Small intestine (tissue), 7 donors: ENCODE data around the gene SLC38A5. TPM values are rescaled to one million over a fixed set of nuclear protein-coding genes. Genes with fewer than 3 reads are reported as not detected.

ENCODE experiments used
- DNase-seq, 2 donors: peaks; one replicate each; pipeline versions ENCODE4 v3.0.0 to v3.0.0-alpha.2; 2013
- FAIRE-seq: peaks from 2 replicates; lab custom pipeline; 2012; peaks lifted over from hg19 to GRCh38; lab: Jason Lieb, UNC
- H3K27ac ChIP-seq, 3 donors: one replicate each; pipeline ENCODE4 v1.5.1; 2013; ENCODE audit warnings: low read length in 2 of 3, mild to moderate bottlenecking in 2 of 3, control low read depth in 1 of 3, inconsistent platforms in 1 of 3, low read depth in 1 of 3, moderate library complexity in 1 of 3
- H3K27me3 ChIP-seq, 3 donors: one replicate each; pipeline ENCODE4 v1.6.1; 2013; ENCODE audit warnings: low read length in 3 of 3, inconsistent platforms in 1 of 3; ENCODE audit not compliant: control insufficient read depth in 3 of 3, insufficient read depth in 3 of 3
- H3K36me3 ChIP-seq, 3 donors: one replicate each; pipeline ENCODE4 v1.6.1; 2013; ENCODE audit warnings: low read length in 3 of 3, inconsistent platforms in 1 of 3, low read depth in 1 of 3, mild to moderate bottlenecking in 1 of 3, moderate library complexity in 1 of 3; ENCODE audit not compliant: control insufficient read depth in 3 of 3, insufficient read depth in 2 of 3
- H3K4me1 ChIP-seq, 3 donors: one replicate each; pipeline ENCODE4 v1.6.1; 2013; ENCODE audit warnings: low read length in 2 of 3, inconsistent platforms in 1 of 3, low read depth in 1 of 3, mild to moderate bottlenecking in 1 of 3, moderate library complexity in 1 of 3; ENCODE audit not compliant: control insufficient read depth in 3 of 3, insufficient read depth in 2 of 3
- H3K4me3 ChIP-seq, 3 donors: one replicate each; pipeline ENCODE4 v1.5.1; 2013; ENCODE audit warnings: low read length in 3 of 3, control low read depth in 1 of 3, inconsistent platforms in 1 of 3, low read depth in 1 of 3, mild to moderate bottlenecking in 1 of 3, moderate library complexity in 1 of 3
- H3K9me3 ChIP-seq, 2 donors: one replicate each; pipeline ENCODE4 v1.6.1; 2013; ENCODE audit warnings: low read depth in 1 of 2, low read length in 1 of 2; ENCODE audit not compliant: control insufficient read depth in 2 of 2, insufficient read depth in 1 of 2
- WGBS, 3 donors: extraction: QIAGEN DNeasy Blood & Tissue Kit; methylation state at CpG; one replicate each; pipeline ENCODE4 v1.1.7; 2013; 5-methylcytosine and 5-hydroxymethylcytosine counted together
- polyA plus RNA-seq, 4 donors: library from polyadenylated mRNA; stranded (reverse) in 3 of 4; unstranded in 1 of 4; fragments of 200-250 nt in 3 of 4; fragments of 120-200 nt in 1 of 4; gene quantifications; one replicate each; pipeline versions ENCODE4 v1.2.1 to v1.2.3, GENCODE V29; 2013
- donor health status: healthy with polysubstance abuse.
- donor health status: control.
- donor health status: control.
- donor health status: Bipolar disorder and iron deficiency.
- donor health status: healthy.

Gene SLC38A5
- polyA plus RNA-seq, 4 donors, result 2.0 to 77.7 (median 32.6) TPM

- Histone ChIP-seq H3K9me3 (no peaks in the 10 kb centered on the region), H3K27me3 (no peaks in the 10 kb centered on the region), H3K4me3 (no peak overlapping the region), H3K36me3 (peaks cover 0 to 21% (median 2%) of the 10 kb centered on the region in 3 donors), H3K4me1 (no peaks in the 10 kb centered on the region), H3K27ac (no peak overlapping the region)
- FAIRE-seq, result no peak
- 90 to 95% (median 94%) methylated on average over 17 to 19 of the region's 19 CpGs for WGBS, 3 donors
- DNase-seq, result no peak
These were observed 8.1 kb upstream of the SLC38A5 start for GRCh38 chrX:48477960-48478755.

GRCh38 chrX:48476919-48477318 lies 6.9 kb upstream of the SLC38A5 start:
- H3K27me3 ChIP-seq, result no peaks in the 10 kb centered on the region
- peaks cover 0 to 13% (median 2%) of the 10 kb centered on the region in 3 donors for H3K36me3 ChIP-seq
- no peaks in the 10 kb centered on the region for H3K4me1 ChIP-seq
- DNase-seq (no peak), FAIRE-seq (no peak)
- 52 to 74% (median 67%) methylated on average over 4 of the region's 4 CpGs for WGBS, 3 donors
- no peaks in the 10 kb centered on the region for H3K9me3 ChIP-seq
- H3K27ac ChIP-seq, result peak overlapping the region in 1 of 3 donors; percentile 95
- H3K4me3 ChIP-seq, result peak overlapping the region in 2 of 3 donors; percentile 63 to 83

- peak within 1 kb of the TSS; percentile 42 to 95 (median 61) for H3K27ac ChIP-seq
- no peaks in the 10 kb centered on the region for H3K4me1 ChIP-seq
- FAIRE-seq (peak; percentile 71), DNase-seq (peak; percentile 88 to 91)
- H3K36me3 ChIP-seq, result peaks cover 0 to 4% (median 2%) of the 10 kb centered on the region in 3 donors
- no peaks in the 10 kb centered on the region for H3K27me3 ChIP-seq
- WGBS, 3 donors, result 0 to 39% (median 7%) methylated on average over 52 to 75 of the region's 75 CpGs
- H3K4me3 ChIP-seq, result peak within 1 kb of the TSS; percentile 54 to 83 (median 63)
- no peaks in the 10 kb centered on the region for H3K9me3 ChIP-seq
These were observed 5.9 kb upstream of the SLC38A5 start, which contains the start of gene FTSJ1 for GRCh38 chrX:48475774-48476577. FTSJ1 (plus strand) TSS chrX:48476199; CDS start chrX:48478048, 1,849 bp downstream.

- H3K27me3 ChIP-seq, result no peaks in the 10 kb centered on the region
- peak overlapping the region in 2 of 3 donors; percentile 61 to 95 for H3K27ac ChIP-seq
- 3 to 26% (median 11%) methylated on average over 5 of the region's 5 CpGs for WGBS, 3 donors
- FAIRE-seq (no peak), DNase-seq (peak in 1 of 2 donors; percentile 27)
- H3K36me3 ChIP-seq, result peaks cover 0 to 4% (median 2%) of the 10 kb centered on the region in 3 donors
- H3K9me3 ChIP-seq, result no peaks in the 10 kb centered on the region
- H3K4me3 ChIP-seq, result peak overlapping the region in 2 of 3 donors; percentile 41 to 83
- H3K4me1 ChIP-seq, result peaks cover 0 to 4% (median 0%) of the 10 kb centered on the region in 3 donors
These were observed 5.2 kb upstream of the SLC38A5 start for GRCh38 chrX:48475296-48475695.

- Histone ChIP-seq H3K27me3 (no peaks in the 10 kb centered on the region), H3K36me3 (peaks cover 0 to 4% (median 2%) of the 10 kb centered on the region in 3 donors), H3K9me3 (no peaks in the 10 kb centered on the region), H3K4me1 (peaks cover 0 to 10% (median 0%) of the 10 kb centered on the region in 3 donors), H3K27ac (no peak overlapping the region), H3K4me3 (no peak overlapping the region)
- FAIRE-seq (no peak), DNase-seq (no peak)
- 62 to 82% (median 73%) methylated on average over 6 of the region's 6 CpGs for WGBS, 3 donors
These were observed 4.5 kb upstream of the SLC38A5 start for GRCh38 chrX:48474581-48474980.

GRCh38 chrX:48474127-48474526 lies 4.1 kb upstream of the SLC38A5 start:
- H3K27ac ChIP-seq, result no peak overlapping the region
- H3K27me3 ChIP-seq, result no peaks in the 10 kb centered on the region
- DNase-seq (no peak), FAIRE-seq (no peak)
- peaks cover 0 to 10% (median 0%) of the 10 kb centered on the region in 3 donors for H3K4me1 ChIP-seq
- 74 to 77% (median 74%) methylated on average over 9 to 10 of the region's 10 CpGs for WGBS, 3 donors
- no peaks in the 10 kb centered on the region for H3K9me3 ChIP-seq
- H3K4me3 ChIP-seq, result no peak overlapping the region
- peaks cover 0 to 4% (median 2%) of the 10 kb centered on the region in 3 donors for H3K36me3 ChIP-seq

GRCh38 chrX:48473704-48473990 lies 3.6 kb upstream of the SLC38A5 start:
- H3K4me1 ChIP-seq, result peaks cover 0 to 10% (median 0%) of the 10 kb centered on the region in 3 donors
- H3K27me3 ChIP-seq, result no peaks in the 10 kb centered on the region
- H3K36me3 ChIP-seq, result peaks cover 0 to 2% (median 0%) of the 10 kb centered on the region in 3 donors
- H3K9me3 ChIP-seq, result no peaks in the 10 kb centered on the region
- no peak overlapping the region for H3K4me3 ChIP-seq
- DNase-seq, result no peak
- FAIRE-seq, result no peak
- no peak overlapping the region for H3K27ac ChIP-seq
- 69 to 85% (median 71%) methylated on average over 9 of the region's 9 CpGs for WGBS, 3 donors
